HG02763 (cell line): ENCODE results near the gene SIX4.

Source experiments
- ATAC-seq: cut with Tn5 transposase; IDR thresholded peaks from one replicate; pipeline ENCODE4 v1.9.1; 2021; ENCODE audit warnings: mild to moderate bottlenecking, moderate library complexity; ENCODE audit not compliant: unreplicated experiment

The SIX4 gene

GRCh38 chr14:60722357-60723115 is 1.6 kb downstream of the SIX4 start:
- ATAC-seq: peak; percentile 35

DNA sequence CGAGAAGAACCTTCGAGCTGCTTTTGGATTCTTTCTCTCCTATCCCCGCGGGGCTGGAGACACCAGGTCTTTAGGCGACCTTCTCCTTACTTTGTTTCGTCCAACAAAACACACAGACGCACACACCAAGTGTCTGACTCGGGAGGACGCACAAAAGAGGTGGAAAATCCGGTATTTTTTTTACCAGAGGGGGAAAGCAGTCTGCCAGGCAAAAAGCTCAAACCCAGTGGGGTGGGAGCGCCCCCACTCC is 2.1 kb downstream of the SIX4 start:
- no peak for ATAC-seq

DNA sequence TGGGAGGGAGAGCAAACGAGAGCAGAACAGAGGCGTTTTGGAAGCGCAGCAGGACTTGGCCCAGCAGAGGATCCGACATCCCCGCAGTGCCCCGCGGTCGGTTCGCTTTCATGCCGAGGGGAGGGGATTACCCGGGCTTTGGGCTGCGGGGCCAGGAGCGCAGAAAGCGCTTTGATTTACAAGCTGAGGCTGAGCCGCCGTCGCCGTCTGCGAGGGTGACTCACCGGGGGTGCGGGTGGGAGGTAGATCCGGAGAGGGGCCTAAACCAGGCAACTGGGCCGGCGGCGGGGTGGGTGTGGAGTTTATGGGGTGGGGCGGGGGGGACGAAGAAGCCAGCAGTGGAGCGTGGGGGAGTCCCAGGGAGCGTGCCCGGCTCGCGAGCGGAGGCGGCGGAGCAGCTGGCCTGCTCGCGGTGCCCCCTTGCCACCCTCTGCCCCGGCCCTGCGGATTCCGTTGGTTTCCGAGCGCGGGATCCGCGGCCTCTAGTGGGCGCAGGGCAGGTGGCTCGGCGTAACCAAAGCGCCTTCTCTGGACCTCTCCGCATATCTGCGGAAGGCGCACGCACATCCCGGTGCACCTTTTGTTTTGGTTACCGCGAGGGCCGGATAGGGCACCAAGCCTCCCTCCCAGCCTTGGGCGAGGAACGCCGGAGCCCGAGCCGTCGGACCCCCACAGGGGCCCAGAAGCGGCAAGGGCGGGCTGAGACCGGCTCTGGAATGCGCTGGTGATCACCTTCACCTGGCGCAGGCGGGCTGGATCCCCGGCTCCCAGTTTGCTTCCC is 2.6 kb downstream of the SIX4 start:
- no peak for ATAC-seq

DNA sequence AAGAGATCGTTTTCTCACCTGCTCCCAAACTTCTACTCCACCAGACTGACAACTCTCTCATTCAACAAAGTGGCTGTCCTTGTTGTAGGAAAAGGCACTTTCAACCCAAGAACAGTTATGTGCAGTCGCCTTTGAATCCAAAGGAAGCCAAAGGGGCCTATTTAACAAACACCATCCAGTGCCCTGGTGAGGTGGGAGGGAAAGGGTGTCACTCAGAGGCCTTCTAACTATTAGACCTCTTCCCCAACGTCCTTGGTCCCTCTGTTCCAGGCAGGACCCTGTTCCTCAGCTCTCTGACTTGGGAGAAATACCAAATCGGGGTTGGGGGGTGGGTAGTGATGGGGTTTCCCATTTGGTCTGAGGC is 3.2 kb downstream of the SIX4 start:
- ATAC-seq: no peak

- no peak for ATAC-seq
Observed at GRCh38 chr14:60720391-60720790, 3.8 kb downstream of the SIX4 start.

- no peak for ATAC-seq
Observed at GRCh38 chr14:60713513-60713912, 10.6 kb downstream of the SIX4 start.

- ATAC-seq: no peak
Observed at GRCh38 chr14:60710494-60710893, 13.7 kb downstream of the SIX4 start.

GRCh38 chr14:60707858-60708257 is 16.3 kb downstream of the SIX4 start:
- no peak for ATAC-seq

GRCh38 chr14:60705100-60705499 is 19.1 kb downstream of the SIX4 start:
- ATAC-seq: no peak

- ATAC-seq: no peak
Observed at GRCh38 chr14:60700598-60700997, 23.6 kb downstream of the SIX4 start.

DNA sequence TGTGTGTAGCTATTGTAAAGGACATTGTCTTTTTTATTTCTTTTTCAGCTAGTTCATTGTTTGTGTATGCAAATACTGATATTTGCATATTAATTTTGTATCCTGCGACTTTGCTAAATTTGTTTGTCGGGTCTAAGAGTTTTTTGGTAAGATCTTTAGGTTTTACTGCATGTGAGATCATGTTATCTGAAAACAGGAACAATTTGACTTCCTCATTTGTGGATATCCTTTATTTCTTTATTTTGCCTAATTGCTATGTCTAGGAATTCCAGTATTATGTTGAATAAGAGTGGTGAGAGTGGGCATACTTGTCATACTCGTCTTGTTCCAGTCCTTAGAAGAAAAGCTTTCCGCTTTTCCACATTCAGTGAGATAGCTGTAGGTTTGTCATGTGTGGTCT is 28.8 kb downstream of the SIX4 start:
- no peak for ATAC-seq

GRCh38 chr14:60691383-60692113 is 32.6 kb downstream of the SIX4 start:
- no peak for ATAC-seq

- ATAC-seq: no peak
Observed at GRCh38 chr14:60686865-60687264, 37.3 kb downstream of the SIX4 start.

DNA sequence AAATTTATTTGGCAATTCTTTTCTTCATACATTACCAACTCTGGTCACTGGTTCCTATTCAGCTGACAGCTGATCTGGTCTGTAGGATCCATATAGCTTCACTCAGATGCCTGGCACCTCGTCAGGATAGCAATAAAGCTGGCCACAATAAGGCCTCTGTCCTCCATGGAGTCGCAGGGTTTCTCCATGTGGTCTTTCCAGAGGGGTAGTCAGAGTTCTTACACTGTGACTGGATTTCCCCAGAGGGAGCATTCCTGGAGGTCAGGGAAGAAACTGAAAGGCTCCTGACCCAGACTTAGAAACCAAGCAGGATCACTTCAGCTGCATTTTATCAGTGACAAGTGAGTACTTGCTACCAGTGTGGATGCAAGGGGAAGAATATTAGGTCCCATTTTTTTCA is 39.9 kb downstream of the SIX4 start:
- no peak for ATAC-seq

DNA sequence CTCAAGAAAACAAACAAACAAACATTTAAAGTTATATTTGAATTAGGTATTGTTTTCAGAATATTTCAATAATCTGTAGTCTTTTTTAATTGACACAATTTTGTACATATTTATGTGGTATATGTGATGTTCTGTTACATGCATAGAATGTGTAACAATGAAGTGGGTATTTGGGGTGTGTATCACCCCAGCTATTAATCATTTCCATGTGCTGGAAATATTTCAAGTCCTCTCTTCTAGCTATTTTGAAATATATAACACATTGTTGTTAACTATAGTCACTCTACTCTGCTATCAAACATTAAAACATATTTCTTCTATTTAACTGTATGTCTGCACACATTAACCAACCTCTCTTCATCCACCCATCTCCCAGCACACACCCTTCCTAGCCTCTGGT is 42.9 kb downstream of the SIX4 start:
- no peak for ATAC-seq

- no peak for ATAC-seq
Observed at GRCh38 chr14:60680511-60680910, 43.6 kb downstream of the SIX4 start.

DNA sequence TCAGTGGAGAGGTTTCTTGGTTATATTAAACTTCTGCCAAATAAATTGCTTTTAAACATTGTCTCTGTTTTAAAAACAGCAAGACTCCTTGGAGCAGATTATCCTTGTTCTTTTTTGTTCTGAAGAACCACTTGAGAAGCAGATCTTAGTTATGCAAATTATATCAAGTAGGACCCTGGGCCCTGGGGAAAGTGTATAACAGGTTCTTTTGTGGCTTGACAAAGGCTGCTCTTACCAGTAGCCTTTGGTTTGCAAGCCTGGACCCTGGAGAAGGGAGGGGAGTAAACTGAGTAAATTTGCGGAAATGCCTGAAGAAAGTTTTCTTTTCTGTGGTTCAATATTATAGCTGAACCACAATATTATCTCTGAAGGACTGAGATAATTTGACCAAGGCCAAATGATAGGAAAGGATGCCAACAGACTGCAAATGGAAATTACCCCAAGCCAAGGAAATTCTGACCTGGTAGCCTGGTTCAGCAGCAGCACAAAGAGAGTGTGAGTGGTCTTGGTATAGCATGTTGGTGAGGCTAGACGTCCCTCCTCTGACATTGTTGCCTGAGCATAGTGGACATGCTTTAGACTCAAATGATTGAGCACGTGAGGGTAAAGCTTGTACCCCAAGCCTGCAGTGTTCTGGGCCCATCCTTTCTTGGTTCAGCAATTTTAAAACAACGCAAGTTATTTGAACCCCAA is 44.4 kb downstream of the SIX4 start:
- ATAC-seq: no peak

DNA sequence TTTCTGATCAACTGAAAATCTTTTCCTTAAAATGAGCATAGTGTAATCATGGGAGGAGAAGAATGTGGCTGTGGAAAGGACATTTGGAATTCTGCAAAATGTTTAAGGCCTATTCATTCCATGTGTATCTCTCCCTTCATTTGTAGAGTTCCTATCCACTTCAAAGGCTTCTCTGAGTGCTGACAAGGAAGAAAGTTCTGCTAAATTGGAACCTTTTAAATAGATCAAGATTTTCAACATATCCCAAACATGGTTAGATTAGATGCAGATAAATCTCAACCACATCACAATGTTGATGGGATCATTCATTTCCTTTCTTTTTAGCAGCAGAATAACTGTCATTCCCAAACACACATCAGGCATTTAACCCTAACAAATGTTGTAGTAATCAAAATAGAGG is 46.5 kb downstream of the SIX4 start:
- ATAC-seq: no peak

GRCh38 chr14:60670989-60671388 is 53.2 kb downstream of the SIX4 start:
- no peak for ATAC-seq

DNA sequence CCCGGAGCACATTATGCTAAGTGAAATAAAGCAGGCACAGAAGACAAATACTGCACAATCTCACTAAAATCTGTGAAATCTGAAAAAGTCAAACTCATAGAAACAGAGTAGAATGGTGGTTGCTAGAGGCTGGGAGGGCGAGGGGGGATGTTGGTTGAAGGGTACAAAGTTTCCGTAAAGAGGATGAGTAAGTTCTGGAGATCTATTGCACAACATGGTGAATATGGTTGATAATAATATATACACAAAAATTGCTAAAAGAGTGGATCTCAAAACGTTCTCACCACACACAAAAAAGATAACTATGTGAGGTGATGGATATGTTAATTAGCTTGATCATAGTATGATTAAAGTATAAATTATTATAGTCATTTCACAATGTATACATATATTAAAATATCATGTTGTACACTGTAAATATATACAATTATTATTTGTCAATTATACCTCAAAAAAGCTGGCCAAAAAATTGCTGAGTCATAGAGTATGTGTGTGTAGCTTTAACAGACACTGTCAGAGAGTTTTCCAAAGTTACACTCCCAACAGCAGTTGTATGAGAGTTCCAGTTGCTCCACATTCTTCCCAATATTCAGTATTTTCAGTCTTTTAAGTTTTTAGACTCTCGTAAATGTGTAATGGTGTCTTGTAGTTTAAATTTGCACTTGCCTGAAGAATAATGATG is 55.6 kb downstream of the SIX4 start:
- no peak for ATAC-seq

GRCh38 chr14:60665177-60665550 is 59.0 kb downstream of the SIX4 start:
- ATAC-seq: no peak
